Kidney (tissue), 14 donors: ENCODE results near the gene DENND6B. TPM values are rescaled to one million over a fixed set of nuclear protein-coding genes. Genes with fewer than 3 reads are reported as not detected.

Experiments
- DNase-seq, 5 donors: peaks; one replicate each; pipeline ENCODE4 v3.0.0-alpha.2; 2013 to 2020
- FAIRE-seq: peaks from 2 replicates; lab custom pipeline; 2012; peaks lifted over from hg19 to GRCh38; lab: Jason Lieb, UNC
- H3K27ac ChIP-seq, 2 donors: one replicate each; pipeline ENCODE4 v1.7.0; 2013; ENCODE audit warnings: low read depth in 2 of 2, low read length in 2 of 2, inconsistent platforms in 1 of 2
- H3K27me3 ChIP-seq: one replicate; pipeline ENCODE4 v1.7.1; 2013; ENCODE audit warnings: low read length, inconsistent platforms; ENCODE audit not compliant: control insufficient read depth, insufficient read depth
- H3K36me3 ChIP-seq, 3 donors: one replicate each; pipeline versions ENCODE4 v1.7.0 to v1.7.1; 2013; ENCODE audit warnings: low read length in 3 of 3, control low read depth in 1 of 3, inconsistent platforms in 1 of 3; ENCODE audit not compliant: insufficient read depth in 3 of 3, control insufficient read depth in 2 of 3
- H3K4me1 ChIP-seq, 3 donors: one replicate each; pipeline versions ENCODE4 v1.7.0 to v1.7.1; 2013; ENCODE audit warnings: low read length in 3 of 3, inconsistent platforms in 1 of 3, low read depth in 1 of 3; ENCODE audit not compliant: control insufficient read depth in 2 of 3, insufficient read depth in 2 of 3
- H3K4me3 ChIP-seq, 3 donors: one replicate each; pipeline versions ENCODE4 v1.7.0 to v1.8.1; 2013; ENCODE audit warnings: low read length in 3 of 3, control low read depth in 1 of 3, inconsistent platforms in 1 of 3
- H3K9ac ChIP-seq, 3 donors: one replicate each; pipeline versions ENCODE4 v1.7.0 to v1.7.1; 2013; ENCODE audit warnings: low read length in 3 of 3, control low read depth in 1 of 3, inconsistent platforms in 1 of 3
- H3K9me3 ChIP-seq, 3 donors: one replicate each; pipeline versions ENCODE4 v1.7.0 to v1.7.1; 2013; ENCODE audit warnings: low read length in 3 of 3, control low read depth in 1 of 3, inconsistent platforms in 1 of 3; ENCODE audit not compliant: control insufficient read depth in 2 of 3, insufficient read depth in 1 of 3
- intact Hi-C: fragments of 100-400 bp; cut with DNase I; formaldehyde crosslinking; loops from one replicate; pipeline ENCODE4 v1.11.1; 2022
- polyA plus RNA-seq: library from polyadenylated mRNA; stranded (reverse); fragments of 350-450 nt; fragmentation: Illumina TruSeq; extraction: RNeasy Lipid Tissue Mini Kit (QIAGEN cat#74804); gene quantifications from one replicate; pipeline ENCODE4 v1.2.3, GENCODE V29; 2014; ENCODE audit warnings: low read depth, low replicate concordance; ENCODE audit not compliant: insufficient read depth
- total RNA-seq: library from RNA; stranded (reverse); fragmentation: NEBNext Ultra II Directional; extraction: Animal tissue kit (Norgen Biotek cat#: 25700); gene quantifications from one replicate; pipeline ENCODE4 v1.2.1, GENCODE V29; 2021
- TF ChIP-seq, protein P1 (sequence below): IDR thresholded peaks from 3 replicates; pipeline ENCODE4 v1.5.1; 2012; ENCODE audit warnings: mild to moderate bottlenecking, moderate library complexity, borderline replicate concordance; ENCODE audit not compliant: insufficient read depth; ENCODE audit errors: extremely low read depth
- donor health status: control.
- donor health status: control.
- donor health status: control.
- donor health status: control.
- donor health status: control.
- donor health status: DM: yes; HTN: yes; CAD: no.
- donor health status: Normal renal cell carcinoma (clear cell type).

Gene DENND6B
- total and polyA plus RNA-seq, 2 donors from 2014 or later = 14.5 to 16.7 TPM

DNA sequence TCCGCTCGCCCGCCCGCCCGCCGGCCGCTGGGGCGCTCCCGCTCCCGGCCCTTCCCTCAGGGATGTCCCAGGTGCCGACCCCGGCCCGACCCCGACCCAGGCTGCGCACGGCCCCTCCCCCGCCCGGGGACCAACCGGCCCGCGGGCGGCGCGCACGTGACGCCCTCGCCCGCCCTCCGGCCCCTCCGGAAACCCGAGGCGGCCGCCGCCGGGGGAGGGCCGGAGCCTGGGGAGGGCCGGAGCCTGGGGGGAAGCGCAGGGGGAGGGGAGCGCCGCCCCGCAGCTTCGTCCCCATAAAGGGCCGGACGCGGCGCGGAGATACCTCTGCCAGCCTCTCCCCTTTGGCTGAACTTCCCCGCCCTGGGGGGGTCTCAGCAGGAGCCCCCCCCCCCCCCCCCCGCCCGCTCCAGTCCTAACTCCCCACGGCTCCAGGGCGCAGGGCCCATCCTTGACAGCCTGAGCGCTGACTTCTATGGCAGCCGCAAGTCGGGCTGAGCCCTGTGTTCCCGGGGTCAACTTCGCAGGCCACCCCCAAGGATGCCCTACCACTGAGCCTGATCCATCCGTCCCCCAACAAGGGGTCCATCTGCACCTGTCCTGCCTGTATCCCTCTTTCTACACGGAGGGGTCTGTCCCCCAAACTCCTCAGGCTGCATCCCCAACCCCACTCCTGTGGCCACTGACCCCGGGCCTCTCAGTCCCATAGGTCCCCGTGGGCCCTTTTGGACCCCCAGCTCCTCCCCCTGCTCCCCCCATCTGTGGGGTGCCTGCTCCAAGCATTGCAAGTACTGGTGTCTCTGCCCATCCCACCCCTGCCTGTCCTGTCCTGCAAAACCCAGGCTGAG, 65.0 kb downstream of the DENND6B start, which contains the start of gene MAPK12:
Gene MAPK12, minus strand, starts transcription at position 69 of the 845 bp plus-strand sequence. CDS start 174 bp downstream, outside the sequence.
- no peak for FAIRE-seq
- DNase-seq = peak in 4 of 5 donors; percentile 36 to 81 (median 65)
- intact Hi-C loops = loop anchor here (5.0 kb wide), 1 partner anchor 75 kb away; no protein-coding TSS in a partner anchor
- Histone ChIP-seq H3K36me3 (no peaks in the 10 kb centered on the region), H3K27me3 (no peaks in the 10 kb centered on the region), H3K27ac (no peak within 1 kb of the TSS), H3K4me1 (peaks cover 0 to 9% (median 6%) of the 10 kb centered on the region in 3 donors), H3K4me3 (peak within 1 kb of the TSS; percentile 7 to 39 (median 17)), H3K9me3 (no peaks in the 10 kb centered on the region), H3K9ac (no peak within 1 kb of the TSS)
- TF ChIP-seq, protein P1, sequence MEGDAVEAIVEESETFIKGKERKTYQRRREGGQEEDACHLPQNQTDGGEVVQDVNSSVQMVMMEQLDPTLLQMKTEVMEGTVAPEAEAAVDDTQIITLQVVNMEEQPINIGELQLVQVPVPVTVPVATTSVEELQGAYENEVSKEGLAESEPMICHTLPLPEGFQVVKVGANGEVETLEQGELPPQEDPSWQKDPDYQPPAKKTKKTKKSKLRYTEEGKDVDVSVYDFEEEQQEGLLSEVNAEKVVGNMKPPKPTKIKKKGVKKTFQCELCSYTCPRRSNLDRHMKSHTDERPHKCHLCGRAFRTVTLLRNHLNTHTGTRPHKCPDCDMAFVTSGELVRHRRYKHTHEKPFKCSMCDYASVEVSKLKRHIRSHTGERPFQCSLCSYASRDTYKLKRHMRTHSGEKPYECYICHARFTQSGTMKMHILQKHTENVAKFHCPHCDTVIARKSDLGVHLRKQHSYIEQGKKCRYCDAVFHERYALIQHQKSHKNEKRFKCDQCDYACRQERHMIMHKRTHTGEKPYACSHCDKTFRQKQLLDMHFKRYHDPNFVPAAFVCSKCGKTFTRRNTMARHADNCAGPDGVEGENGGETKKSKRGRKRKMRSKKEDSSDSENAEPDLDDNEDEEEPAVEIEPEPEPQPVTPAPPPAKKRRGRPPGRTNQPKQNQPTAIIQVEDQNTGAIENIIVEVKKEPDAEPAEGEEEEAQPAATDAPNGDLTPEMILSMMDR = no peak

DNA sequence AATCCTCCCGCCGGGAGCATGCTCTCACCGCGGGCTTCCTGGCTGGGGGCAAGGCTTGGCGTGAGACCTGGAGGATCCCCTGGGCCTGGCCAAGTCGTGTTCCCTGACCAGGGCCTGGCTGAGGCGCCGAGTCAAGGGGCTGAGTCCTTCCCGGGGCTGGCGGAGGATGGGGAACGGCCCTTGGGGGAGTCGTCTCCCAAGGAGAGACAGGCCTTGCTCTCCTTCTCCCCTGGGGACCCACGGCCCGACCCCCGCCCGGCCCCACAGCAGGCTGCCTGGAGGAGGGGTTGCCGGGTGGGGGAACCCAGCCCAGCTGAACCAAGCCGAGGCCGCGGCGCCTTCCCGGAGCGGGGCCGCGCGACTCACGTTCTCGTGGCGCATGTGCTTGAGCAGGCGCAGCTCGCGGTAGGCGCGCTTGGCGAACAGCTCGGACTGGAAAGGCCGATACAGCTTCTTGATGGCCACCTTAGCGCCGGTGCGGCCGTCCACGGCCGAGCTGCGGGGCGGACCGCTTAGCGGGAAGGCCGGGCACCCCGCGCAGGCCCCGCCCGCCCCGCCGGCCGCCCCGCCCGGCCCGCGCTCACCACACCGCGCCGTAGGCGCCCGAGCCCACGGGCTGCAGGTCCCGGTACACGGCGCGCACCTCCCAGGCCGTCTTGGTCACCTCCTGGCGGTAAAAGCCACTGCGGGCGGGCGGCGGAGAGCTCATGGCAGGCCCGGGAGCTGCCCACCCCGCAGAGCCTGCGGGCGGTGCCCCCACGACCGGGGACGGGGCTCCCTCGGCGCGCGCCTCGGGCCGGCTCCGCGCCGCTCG, 65.8 kb downstream of the DENND6B start:
- DNase-seq = peak in 4 of 5 donors; percentile 44 to 75 (median 60)
- H3K27ac ChIP-seq = no peak overlapping the region
- intact Hi-C loops = loop anchor here (5.0 kb wide), 1 partner anchor 76 kb away; no protein-coding TSS in a partner anchor
- H3K36me3 ChIP-seq = no peaks in the 10 kb centered on the region
- H3K9me3 ChIP-seq = no peaks in the 10 kb centered on the region
- no peak for FAIRE-seq
- no peak overlapping the region for H3K9ac ChIP-seq
- peaks cover 0 to 9% (median 6%) of the 10 kb centered on the region in 3 donors for H3K4me1 ChIP-seq
- TF ChIP-seq, protein P1 = no peak
- H3K4me3 ChIP-seq = peak overlapping the region; percentile 7 to 39 (median 17)
- H3K27me3 ChIP-seq = no peaks in the 10 kb centered on the region

DNA sequence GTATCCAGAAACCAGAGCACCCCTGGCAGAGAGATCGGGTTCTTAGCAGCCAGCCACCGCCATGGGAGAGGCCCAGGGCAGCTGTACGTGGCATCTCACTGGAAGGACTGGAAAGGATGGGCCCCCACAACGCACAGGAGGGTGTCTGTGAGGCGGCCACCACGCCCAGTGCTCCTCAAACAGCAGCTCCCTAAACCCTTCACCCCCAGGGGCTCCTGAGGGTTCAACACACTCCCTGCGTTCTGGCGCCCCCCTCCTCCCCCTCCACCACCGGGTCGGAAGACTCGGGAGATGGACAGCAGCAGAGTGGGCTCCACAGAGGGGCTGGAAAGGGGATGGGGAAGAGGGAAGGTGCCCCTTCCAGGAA, 66.4 kb downstream of the DENND6B start:
- peaks cover 0 to 9% (median 6%) of the 10 kb centered on the region in 3 donors for H3K4me1 ChIP-seq
- no peak for DNase-seq
- intact Hi-C loops = loop anchor here (5.0 kb wide), 1 partner anchor 77 kb away; no protein-coding TSS in a partner anchor
- H3K9me3 ChIP-seq = no peaks in the 10 kb centered on the region
- no peak for FAIRE-seq
- H3K4me3 ChIP-seq = peak overlapping the region in 1 of 3 donors; percentile 39
- no peaks in the 10 kb centered on the region for H3K36me3 ChIP-seq
- TF ChIP-seq, protein P1 = no peak
- H3K27me3 ChIP-seq = no peaks in the 10 kb centered on the region
- H3K9ac ChIP-seq = no peak overlapping the region
- no peak overlapping the region for H3K27ac ChIP-seq
